ENCODE data around the gene FZD4.

FZD4 gene

GRCh38 chr11:86896441-86896841 is 58.8 kb downstream of the FZD4 start:
- Histone ChIP-seq H3K9ac (ENCODE audit: low read length) (no peak overlapping the region), H3K79me2 (ENCODE audit: low read length) (no peaks in the 10 kb centered on the region), H3K9me3 (replicated peaks; ENCODE audit: insufficient read depth, low read length) (no peaks in the 10 kb centered on the region), H3F3A (ENCODE audit: insufficient read depth, low read length) (no peaks in the 10 kb centered on the region), H3K27ac (ENCODE audit: low read length) (no peak overlapping the region), H4K20me1 (ENCODE audit: insufficient read depth, low read length) (no peaks in the 10 kb centered on the region), H3K4me1 (ENCODE audit: low read length) (no peaks in the 10 kb centered on the region), H3K4me2 (ENCODE audit: low read depth, low read length) (no peak overlapping the region), H3K4me3 (ENCODE audit: low read length) (no peak overlapping the region), H2AFZ (ENCODE audit: low read length) (no peak overlapping the region), H3K9me2 (replicated peaks; ENCODE audit: insufficient read depth, low read length) (no peaks in the 10 kb centered on the region), H3K27me3 (replicated peaks; ENCODE audit: insufficient read depth, low read length) (no peaks in the 10 kb centered on the region), H3K36me3 (replicated peaks; ENCODE audit: insufficient read depth, low read length) (no peaks in the 10 kb centered on the region)
- no peak for DNase-seq
- TF ChIP-seq EZH2phosphoT487 (IDR thresholded peaks at IDR 0.05; ENCODE audit: low read length) (no peak), EZH2 (optimal IDR thresholded peaks at IDR 0.05; ENCODE audit: low read depth, low read length) (no peak), CTCF (IDR thresholded peaks at IDR 0.05; ENCODE audit: low read length) (no peak)

Data from MM.1S (cell line).